GM18508 (cell line): Measurements from ENCODE around the gene TMEM198.

Source experiments
- ATAC-seq: cut with Tn5 transposase; IDR thresholded peaks from one replicate; pipeline ENCODE4 v1.9.1; 2021; ENCODE audit warnings: moderate number of reproducible peaks; ENCODE audit not compliant: insufficient read depth, unreplicated experiment

The TMEM198 gene

DNA sequence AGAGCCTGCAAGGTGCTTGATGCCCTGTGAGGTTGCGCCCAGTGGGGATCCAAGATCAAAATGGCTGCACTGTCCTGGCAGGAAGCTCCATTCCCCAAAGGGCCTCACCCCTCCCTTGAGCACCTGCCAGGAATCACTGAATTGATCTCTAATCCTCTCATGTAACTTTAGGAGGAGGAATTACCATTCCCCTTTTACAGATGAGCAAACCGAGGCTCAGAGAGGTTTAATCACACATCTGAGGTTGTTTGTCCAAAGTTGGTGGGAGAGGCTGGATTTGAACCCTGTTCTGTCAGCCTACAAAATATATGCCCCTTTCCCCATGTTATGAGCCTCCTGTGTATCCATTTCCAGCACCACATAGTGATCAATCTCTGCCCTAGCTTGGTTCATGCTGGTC lies 19.0 kb upstream of the TMEM198 start:
- no peak for ATAC-seq

DNA sequence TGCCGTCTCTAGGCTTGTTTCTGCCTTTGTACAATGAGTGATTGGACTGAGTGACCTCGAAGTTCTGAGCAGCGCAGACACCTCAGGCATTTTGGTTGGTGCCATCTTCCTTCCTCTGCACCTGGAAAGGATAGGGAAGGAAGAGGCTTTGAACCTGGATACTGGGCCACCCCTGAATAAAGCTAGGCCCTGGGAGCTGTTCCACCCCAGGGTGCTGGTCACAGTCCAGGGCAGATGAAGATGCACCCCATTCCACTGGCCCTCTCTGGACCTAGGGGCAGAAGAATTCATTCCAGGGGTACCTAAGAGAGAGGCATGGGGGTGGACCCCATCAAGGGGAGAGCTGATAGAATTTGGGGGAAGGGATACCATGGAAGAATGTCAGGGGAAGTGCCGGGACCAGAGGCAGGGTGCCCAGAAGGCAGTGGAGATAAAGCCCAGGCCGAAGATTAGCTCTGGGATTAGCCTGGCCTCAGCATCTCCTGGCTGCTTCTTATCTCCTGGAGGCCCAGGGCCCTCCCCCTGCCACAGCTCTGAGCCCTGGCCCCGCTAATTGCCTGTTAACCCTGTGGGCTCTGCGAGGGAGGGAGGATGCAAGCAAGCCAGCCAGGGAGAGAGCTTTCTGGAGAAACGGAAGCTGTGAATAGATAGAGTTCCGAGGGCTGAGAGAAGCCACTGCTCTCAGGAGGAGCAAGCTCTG lies 18.1 kb upstream of the TMEM198 start:
- no peak for ATAC-seq

DNA sequence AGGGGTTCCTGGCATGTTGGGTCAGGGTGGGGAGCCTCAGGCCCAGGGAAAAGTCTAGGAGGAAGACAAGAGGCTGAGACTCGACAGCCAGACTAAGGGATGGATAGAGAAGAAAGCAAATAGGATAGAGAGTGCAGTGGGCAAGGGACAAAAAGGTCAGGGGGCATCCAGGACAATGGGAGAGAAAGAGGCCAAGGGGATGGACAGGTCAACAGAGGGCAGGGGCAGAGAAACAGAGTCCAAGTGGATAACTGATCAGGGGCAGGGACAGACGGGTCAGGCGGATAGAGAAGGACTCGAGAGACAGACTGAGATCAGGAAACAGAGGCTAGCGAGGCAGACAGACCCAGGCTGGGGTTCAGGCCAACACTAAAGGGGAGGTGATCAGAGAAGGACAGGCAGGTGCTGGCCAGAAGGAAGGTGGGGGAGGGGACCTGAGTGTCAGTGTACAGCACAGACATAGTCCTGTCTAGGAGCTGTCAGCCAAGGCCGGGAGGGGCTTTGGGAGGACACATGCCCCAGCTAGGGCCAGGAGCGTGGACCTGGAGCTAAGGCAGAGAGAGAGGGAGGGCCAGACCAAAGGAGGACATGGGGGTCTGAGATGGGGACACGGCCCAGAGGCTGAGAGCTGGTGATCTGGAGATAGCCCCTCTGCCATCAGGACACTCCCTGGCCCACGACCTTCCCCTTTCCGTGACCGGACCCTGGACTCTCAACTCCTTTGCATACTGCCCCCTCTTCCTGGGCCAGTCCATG lies 17.3 kb upstream of the TMEM198 start:
- ATAC-seq: no peak

DNA sequence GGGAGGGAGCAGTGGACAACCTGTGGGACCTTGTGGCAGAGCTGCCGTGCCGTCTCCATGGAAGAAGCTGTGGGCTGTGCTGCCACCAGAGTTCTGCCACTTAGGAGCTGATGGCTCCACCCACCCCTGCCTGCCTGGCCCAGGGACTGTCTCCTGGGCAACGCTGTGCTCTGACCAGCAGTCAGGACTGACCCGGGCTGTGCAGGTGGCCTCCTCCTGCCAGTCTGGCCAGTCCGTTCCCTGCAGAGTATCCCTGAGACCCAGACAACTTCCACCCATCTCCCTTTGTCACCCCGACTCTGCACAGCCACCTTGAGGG lies 16.8 kb upstream of the TMEM198 start:
- no peak for ATAC-seq

DNA sequence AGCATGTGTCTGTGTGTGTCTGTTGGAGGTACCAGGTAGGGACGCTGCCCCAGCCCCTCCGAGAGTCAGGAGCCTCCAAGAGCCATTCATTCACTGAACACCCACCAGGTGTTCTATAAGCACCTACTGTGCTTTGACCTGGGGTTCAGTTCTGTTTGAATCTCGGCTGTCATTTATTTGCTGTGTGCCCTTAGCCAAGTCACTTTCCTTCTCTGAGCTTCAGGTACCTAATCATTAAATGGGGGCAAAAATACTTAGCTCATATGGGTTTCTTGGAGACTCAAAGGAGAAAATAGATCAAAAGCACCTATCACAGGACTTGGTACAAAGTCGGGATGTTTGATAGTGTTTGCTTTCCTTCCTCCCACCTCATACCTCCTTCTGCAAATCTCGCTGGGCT lies 16.4 kb upstream of the TMEM198 start:
- no peak for ATAC-seq

DNA sequence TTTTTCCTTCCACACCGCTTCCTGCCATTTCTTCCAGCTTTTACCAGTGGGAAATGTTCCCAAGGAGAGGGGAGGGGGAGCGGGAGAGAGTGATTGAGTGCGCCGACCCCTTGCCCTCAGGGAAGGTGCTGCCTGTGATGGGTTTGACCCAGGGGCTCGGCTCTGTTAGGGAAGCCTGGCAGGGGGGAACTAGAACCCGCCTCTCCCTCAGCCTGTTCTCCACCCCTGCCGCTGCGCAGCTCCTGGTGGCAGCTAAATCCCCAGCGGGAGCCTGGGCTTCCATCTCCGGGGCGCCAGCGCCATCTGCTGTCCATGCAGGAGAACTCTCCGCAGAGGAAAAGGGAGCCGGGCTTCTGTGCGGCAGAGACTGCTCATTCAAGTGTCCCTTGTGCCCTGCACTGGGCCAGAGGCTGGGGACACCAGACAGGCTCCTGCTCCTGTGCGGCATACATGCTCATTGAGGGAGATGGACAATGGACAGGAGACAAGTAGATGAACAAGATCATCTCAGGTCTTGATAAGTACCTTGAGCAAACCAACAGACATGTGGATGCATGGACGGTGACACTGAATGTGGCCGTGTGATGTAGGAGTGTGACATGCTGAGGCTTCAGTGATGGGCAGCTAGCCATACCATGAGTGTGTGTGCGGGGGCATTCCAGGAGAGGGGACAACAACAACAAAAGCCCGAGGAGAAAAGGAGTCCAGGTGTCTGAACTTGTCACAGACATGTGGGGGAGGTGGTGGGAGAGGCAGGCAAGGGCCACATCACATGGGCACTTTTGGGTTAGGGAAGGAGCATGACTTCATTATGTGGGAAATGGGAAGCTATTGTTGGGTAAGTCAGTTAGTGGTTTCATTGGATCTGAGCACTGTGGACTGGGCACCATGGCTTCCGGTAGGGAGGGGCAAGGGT lies 13.5 kb upstream of the TMEM198 start:
- peak; percentile 61 for ATAC-seq

DNA sequence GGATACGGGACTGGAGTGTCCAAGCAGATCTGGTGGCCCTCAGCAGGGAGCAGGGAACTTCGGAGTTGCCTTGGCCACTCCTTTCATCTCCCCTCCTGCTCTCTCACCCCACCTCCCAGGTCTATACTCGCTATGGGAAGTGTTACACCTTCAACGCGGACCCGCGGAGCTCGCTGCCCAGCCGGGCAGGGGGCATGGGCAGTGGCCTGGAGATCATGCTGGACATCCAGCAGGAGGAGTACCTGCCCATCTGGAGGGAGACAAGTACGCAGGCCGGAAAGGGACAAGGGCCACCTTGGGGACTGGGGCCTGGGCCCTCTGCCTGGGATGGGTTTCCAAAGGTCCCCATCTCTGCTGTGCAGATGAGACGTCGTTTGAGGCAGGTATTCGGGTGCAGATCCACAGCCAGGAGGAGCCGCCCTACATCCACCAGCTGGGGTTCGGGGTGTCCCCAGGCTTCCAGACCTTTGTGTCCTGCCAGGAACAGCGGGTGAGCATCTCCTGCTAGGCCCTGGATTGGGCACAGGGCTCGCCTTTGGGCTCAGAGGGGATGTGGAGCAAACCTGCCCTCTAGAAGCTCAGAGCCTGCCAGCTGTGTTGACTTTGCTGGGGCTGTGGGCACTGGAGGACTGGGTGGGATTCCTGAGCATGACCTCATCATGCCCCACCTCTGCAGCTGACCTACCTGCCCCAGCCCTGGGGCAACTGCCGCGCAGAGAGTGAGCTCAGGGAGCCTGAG lies 12.0 kb upstream of the TMEM198 start:
- ATAC-seq: no peak

DNA sequence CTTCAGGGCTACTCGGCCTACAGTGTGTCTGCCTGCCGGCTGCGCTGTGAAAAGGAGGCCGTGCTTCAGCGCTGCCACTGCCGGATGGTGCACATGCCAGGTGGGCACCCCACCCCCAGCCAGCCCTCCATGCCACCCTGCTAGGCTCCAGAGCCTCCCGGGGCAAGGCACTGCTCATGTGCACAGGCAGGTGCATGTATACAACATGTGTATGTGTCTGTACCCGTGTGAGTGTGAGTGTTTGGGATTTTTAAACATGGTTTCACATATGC lies 11.5 kb upstream of the TMEM198 start:
- ATAC-seq: no peak

DNA sequence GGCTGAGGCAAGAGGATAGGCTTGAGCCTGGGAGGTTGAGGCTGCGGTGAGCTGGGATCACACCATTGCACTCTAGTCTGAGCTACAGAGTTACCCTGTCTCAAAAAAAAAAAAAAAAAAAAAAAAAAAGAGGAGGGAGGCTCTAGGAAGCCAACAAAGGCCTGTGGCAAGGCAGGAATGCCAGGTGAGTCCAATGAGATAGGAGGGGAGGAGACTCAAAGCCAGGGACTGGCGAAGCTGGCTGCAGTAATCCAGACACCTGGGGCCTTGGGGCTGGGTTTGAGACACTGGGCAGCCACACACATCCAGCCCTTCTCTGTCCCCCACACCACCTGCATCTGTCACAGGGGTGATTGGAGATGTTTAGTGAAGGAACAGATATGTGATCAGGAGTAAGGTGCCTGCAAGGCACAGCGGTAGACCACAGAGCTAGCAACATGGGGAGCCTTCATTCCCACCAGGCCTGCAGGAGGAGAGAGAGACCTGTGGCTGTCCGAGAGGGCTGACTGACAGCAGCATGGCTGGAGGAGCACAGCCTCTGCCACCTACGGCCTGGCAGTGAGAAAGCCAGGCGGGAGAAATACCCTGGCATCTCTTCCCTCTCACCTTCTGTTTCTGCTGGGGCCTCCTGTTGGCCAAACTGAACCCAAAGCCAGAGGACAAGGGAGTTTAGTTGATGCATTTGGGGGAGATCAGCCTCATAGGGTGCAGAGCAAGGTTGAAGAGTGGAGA lies 9.7 kb upstream of the TMEM198 start:
- no peak for ATAC-seq

DNA sequence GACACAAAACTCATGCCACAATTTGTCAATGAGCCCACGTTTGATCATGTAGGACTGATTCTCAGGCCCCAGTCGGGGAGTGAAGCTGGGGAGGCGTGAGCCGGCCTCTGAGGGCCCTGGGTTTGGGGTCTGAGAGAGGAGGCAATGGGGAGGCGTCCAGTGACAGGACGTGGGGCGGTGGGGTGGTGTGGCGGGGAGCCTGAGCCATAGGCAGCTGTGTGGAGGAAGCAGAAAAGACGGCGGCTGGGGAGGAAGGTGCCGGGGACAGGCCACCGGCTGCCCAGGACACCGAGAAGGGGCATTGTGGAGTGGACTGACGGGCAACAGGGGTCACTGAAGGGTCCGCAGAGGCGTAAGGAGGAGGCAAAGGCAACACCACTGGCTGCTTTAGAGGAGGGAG lies 7.4 kb upstream of the TMEM198 start:
- no peak for ATAC-seq

DNA sequence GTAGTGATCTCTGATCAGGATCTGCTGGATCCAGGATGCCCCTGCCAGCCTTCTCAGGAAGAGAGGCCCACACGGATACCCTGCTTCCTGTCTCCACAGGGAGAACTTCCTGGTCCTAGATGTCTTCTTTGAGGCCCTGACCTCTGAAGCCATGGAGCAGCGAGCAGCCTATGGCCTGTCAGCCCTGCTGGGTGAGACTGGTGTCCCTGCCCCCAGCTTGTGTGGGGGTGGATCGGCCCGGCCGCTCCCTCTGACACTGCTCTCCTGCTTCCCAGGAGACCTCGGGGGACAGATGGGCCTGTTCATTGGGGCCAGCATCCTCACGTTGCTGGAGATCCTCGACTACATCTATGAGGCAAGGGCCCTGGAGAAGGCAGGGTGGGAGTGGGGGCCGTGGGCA lies 6.9 kb upstream of the TMEM198 start:
- no peak for ATAC-seq

DNA sequence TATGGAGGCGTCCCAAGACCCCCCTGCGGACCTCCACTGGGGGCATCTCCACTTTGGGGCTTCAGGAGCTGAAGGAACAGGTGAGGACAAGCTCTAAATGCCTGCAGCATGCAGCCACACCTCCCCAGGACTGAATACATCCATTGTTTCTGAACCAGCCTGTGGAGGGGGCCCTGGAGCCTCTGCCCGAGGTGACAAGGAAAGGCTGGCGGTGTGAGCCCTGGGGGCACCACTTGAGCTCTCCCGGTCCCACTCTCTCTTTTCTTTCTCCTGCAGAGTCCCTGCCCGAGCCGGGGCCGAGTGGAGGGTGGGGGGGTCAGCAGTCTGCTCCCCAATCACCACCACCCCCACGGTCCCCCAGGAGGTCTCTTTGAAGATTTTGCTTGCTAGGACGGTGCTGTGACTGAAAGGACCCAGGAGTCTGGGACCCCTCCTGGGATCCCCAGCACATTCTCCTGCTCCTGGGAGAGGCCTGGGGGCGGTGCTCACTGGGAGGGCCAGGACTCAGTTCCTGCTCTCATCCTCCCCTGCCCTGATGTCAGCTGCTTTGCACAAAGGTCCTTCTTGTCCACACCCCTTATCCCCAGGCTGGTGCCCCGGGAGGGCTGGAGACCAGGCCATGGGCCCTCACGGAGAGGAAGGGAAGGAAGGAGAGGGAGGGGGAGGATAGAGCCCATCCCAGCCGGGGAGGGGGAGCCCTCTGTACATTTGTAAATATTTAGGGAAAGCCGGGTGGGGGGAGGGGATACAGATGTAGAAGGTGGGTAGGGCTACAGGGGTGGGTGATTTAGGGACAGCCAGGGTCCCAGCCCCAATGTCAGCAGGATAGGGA lies 6.0 kb upstream of the TMEM198 start:
- no peak for ATAC-seq

DNA sequence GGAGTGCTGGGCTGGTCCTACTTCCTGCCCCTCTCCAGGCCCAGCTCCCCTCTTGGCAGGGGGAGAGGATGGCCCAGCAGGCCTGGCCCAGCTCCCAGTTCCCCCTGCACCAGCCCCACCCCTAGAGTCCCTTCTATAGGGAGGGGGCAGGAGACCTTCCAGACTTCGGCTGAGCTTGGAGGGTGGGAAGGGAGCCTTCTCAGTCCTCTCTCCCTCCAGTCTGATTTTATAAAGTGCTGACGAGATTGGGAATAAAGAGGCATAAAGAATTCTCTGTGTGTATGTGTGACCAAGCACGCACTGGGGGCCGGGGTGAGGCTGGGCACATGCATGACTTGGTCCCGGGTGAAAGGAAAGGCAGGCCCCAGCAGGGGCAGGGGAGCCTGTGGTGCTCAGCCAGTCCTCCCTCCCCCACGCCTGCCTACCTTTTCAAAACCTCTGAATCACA lies 5.3 kb upstream of the TMEM198 start:
- ATAC-seq: no peak

DNA sequence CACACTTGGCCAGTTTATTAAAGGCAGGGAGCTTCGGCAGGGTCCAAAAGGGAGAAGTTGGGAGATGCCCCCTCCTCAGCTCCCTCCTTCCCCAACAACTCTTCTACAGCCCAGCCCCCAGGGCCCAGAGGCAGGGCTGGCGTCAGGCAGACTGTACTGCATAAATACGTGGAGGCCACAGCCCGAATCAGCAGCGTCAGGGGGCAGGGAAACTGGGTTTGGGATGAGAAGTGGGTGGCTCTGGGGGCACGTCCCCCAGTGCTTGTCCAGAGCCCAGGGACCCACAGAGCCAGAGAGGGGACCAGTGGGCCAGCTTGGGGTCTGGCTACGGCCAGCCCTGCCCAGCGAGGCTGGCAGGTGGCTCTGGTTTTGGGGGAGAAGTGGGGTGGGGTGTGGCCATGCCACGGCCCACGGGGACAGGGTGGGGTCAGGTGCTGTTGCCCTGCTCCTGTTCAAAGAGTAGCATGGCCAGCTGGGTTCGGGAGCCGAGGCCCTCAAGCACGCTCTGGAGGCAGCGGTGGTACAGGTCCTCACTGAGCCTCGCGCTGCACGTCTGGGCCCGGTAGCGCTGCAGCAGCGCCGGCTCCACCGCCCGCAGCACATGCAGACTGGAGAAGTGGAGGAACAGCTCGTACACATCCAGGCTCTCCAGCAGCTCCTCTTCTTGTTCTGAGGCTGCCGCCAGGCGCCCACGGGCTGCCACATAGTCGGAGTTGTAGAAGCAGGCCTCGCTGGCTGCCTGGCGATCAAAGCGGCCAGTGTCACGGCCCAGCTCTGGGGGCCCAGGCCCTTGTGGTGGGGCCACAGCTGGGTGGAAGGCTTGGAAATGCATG lies 4.7 kb upstream of the TMEM198 start:
- ATAC-seq: no peak

DNA sequence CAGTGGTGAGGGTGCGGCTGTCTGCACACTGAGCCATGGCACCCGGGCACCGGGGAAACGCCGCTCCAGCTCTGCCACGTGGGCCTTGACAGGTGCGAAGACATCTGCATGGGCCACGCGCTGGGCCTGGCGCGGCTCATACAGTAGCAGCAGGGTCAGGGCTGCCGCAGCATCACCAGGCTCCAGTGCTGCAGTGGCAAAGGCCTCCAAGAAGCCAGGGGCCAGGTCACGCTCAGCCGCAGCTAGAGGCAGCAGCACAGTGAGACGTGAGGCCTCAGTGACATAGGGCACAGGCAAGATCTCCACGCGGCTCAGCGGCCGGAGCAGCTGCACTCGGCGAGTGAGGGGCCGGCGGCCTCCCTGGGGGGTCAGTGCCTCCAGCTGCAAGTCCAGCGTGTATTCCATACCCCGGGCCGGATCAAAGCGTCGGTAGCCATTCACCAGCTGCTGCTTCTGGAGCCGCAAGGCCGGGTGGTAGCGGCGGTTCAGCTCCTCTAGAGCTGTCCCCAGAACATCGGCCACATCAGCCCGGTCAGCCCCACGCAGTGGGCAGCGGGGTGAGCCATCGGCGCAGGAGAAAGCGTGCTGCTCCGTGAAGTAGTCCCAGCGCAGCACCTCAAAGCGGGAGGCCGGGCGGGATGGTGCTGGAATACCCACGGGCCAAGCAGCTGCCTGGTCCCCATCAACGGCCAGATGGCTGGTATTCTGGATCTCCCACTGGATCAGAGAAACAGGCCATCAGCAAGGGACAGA lies 3.7 kb upstream of the TMEM198 start:
- no peak for ATAC-seq

DNA sequence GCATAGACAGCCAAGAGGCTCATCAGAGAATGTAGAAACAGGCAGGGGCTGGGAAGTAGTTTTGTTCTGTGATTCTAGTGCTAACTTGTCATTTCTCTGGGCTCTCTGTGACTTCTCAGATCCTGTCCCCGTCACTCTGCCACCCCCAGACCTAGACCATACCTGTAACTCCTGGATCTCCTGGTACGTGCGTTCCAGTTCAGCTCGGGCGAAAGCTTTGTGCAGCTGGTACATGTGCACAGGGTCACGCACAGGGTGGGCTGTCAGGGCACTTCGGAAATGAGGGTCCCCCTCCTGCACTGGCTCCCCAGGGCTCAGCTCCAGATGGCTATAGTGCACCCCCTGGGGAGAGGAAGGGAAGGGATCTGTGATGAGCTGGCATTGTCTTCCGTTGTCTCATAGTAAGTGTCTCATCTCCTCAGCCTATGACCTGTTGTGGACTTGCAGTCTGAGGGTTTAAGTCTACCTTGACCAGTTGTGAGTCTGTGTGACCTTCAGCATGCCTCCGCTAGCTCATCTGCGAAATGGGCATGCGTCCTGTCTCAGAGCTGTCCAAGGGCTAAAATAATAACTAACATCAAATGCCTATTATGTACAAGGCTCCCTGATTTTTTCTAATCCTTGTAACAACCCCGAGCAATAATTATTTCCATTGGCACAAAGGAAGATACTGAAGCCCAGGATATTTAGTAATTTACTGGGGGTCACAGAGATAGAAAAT lies 2.9 kb upstream of the TMEM198 start:
- ATAC-seq: no peak

DNA sequence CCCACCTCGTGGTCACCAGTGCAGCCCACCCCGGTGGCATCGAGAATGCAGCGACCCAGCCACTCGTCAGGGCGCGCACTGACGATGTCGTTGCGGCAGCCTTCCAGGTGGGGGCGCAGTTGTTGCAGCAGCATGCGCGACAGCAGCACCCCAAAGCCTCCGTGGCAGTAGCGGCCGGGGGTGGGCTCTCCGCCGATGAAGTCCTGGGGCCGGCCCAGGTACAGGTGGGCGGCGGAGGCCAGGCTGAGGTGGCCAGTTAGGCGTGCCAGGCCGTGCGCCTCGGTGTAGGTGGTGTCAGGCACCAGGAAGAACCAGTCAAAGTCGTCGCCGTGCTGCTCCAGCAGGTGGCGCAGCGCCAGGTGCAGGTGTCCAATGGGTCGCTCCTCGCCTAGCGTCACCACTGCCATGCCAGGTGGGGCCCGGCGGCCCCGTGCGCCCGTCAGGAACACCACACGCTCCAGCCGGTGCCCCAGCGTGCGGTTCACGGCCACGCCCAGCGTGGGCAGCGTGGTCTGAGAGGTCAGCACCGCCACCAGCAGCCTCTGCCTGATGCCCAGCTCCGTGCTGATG lies 2.1 kb upstream of the TMEM198 start:
- ATAC-seq: peak; percentile 55
